Calu3 (cell line): ENCODE measurements around the gene NOL8. TPM values are rescaled to one million over a fixed set of nuclear protein-coding genes. Genes with fewer than 3 reads are reported as not detected.

ENCODE experiments used
- BruUV-seq: library from RNA; stranded (reverse); fragments of 400-500 nt; replicated peaks from 2 replicates; lab custom pipeline; 2021; lab: Mats Ljungman, UMichigan
- CTCF ChIA-PET: fragments of 300-600 bp; sonication (Branson Sonifier 250); formaldehyde crosslinking; loops from one replicate; lab custom pipeline; 2022; ENCODE audit warnings: antibody characterized with exemption; lab: Charles Lee
- DNase-seq: peaks from one replicate; pipeline ENCODE4 v3.0.0; 2022
- H3K27ac Mint-ChIP-seq: one replicate; pipeline ENCODE4 v1.8.0; 2022; ENCODE audit warnings: mixed read lengths; ENCODE audit not compliant: unreplicated experiment
- H3K27me3 Mint-ChIP-seq: one replicate; pipeline ENCODE4 v1.8.0; 2022; ENCODE audit warnings: mixed read lengths; ENCODE audit not compliant: unreplicated experiment
- H3K36me3 Mint-ChIP-seq: one replicate; pipeline ENCODE4 v1.8.0; 2022; ENCODE audit warnings: mild to moderate bottlenecking, moderate library complexity, mixed read lengths; ENCODE audit not compliant: insufficient read depth, unreplicated experiment
- H3K4me1 Mint-ChIP-seq: one replicate; pipeline ENCODE4 v1.8.0; 2022; ENCODE audit warnings: mild to moderate bottlenecking, low read depth, mixed read lengths; ENCODE audit not compliant: unreplicated experiment
- H3K4me3 Mint-ChIP-seq: one replicate; pipeline ENCODE4 v1.8.0; 2022; ENCODE audit warnings: mild to moderate bottlenecking, low read depth, moderate library complexity, mixed read lengths; ENCODE audit not compliant: unreplicated experiment
- H3K9me3 Mint-ChIP-seq: one replicate; pipeline ENCODE4 v1.8.0; 2022; ENCODE audit warnings: low read depth, mixed read lengths; ENCODE audit not compliant: unreplicated experiment
- intact Hi-C: fragments of 100-400 bp; cut with micrococcal nuclease; formaldehyde crosslinking; loops from one replicate; pipeline ENCODE4 v1.10.0; 2022; ENCODE audit not compliant: unreplicated experiment
- microRNA-seq: library from miRNA; unstranded; fragments of <30 nt; microRNA quantifications from one replicate; pipeline ENCODE4 v1.2.0, GENCODE V29; 2022
- total RNA-seq: library from RNA; stranded (reverse); gene quantifications from 2 replicates; pipeline ENCODE4 v1.2.3, GENCODE V29; 2022
- TF ChIP-seq, protein P1 (sequence below): fragments of 200-600 bp; IDR thresholded peaks from one replicate; pipeline ENCODE4 v1.8.0; 2022; ENCODE audit warnings: antibody characterized with exemption; ENCODE audit not compliant: unreplicated experiment

Gene NOL8
- total RNA-seq, 1 experiment from 2014 or later = 42.9 TPM

DNA sequence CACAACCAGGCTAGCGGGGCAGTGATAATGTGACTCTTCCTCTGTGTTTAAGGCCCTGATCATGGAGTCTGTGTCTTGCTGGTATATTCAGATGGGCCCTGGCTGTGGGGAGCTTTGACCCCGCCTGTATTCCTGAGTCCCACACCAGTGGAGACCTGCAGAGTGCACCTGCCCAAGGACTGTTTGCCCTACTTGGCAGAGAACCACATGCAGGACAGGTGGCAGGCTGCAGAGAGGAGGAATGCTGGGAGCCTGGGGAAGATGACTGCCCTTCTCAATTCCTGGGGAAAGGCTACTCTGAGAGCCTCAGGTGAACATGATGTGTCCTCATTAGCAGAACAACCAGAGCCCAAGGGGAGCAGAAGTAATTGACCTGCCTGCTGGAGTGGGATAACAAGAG is 67.8 kb downstream of the NOL8 start:
- H3K36me3 Mint-ChIP-seq = peaks cover 65% of the 10 kb centered on the region
- no peak for DNase-seq
- H3K9me3 Mint-ChIP-seq = no peaks in the 10 kb centered on the region
- no peaks in the 10 kb centered on the region for H3K27me3 Mint-ChIP-seq
- no peaks in the 10 kb centered on the region for H3K4me1 Mint-ChIP-seq
- CTCF ChIA-PET = no interaction called here
- intact Hi-C loops = no loop called here
- BruUV-seq = no TSS peak
- no peak overlapping the region for H3K27ac Mint-ChIP-seq
- no peak overlapping the region for H3K4me3 Mint-ChIP-seq
- TF ChIP-seq, protein P1, sequence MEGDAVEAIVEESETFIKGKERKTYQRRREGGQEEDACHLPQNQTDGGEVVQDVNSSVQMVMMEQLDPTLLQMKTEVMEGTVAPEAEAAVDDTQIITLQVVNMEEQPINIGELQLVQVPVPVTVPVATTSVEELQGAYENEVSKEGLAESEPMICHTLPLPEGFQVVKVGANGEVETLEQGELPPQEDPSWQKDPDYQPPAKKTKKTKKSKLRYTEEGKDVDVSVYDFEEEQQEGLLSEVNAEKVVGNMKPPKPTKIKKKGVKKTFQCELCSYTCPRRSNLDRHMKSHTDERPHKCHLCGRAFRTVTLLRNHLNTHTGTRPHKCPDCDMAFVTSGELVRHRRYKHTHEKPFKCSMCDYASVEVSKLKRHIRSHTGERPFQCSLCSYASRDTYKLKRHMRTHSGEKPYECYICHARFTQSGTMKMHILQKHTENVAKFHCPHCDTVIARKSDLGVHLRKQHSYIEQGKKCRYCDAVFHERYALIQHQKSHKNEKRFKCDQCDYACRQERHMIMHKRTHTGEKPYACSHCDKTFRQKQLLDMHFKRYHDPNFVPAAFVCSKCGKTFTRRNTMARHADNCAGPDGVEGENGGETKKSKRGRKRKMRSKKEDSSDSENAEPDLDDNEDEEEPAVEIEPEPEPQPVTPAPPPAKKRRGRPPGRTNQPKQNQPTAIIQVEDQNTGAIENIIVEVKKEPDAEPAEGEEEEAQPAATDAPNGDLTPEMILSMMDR = no peak

DNA sequence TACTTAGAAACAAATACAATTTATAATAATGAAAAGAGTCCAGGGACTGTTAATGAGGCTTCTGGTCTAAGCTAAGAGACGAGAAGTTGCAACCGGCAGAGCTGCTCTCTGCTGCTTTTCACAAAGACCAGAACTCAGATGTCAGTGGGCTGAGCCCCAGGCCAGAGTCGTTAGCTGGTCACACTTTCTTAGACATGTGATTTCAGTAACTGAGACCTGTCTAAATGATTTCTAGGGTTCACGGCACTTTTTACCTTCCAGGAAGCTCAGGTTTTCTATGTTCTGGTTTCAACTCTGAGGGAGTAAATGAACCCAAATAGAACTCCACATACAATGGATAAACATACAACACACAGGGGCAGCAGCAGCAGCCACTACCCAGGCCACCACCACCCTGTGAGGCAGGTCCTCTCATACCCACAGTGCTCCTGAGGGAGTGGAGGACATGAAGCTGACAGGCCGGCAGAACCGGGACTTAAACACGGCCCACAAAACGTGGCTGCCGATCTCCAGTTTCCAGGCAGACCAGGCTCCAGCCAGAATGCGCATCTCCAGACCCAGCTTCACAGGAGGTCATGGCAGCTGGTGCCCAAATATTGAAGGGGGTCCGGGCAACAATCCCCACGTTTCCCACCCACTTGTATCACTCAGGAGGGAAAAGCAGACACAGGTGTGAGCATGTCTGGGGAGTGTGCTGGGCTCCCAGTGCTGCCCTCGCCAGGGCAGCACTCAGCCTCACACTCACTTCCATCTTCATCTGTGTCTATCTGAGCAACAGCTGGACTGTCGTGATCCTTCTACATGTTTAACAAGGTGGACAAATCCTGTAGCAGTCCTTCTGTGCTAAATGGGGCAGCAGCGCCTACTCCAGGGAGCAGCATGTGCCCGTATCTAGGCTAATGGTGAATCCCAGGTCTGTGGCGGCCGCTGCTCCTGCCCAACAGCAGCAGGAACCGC is 70.5 kb downstream of the NOL8 start:
- H3K27me3 Mint-ChIP-seq = no peaks in the 10 kb centered on the region
- intact Hi-C loops = no loop called here

DNA sequence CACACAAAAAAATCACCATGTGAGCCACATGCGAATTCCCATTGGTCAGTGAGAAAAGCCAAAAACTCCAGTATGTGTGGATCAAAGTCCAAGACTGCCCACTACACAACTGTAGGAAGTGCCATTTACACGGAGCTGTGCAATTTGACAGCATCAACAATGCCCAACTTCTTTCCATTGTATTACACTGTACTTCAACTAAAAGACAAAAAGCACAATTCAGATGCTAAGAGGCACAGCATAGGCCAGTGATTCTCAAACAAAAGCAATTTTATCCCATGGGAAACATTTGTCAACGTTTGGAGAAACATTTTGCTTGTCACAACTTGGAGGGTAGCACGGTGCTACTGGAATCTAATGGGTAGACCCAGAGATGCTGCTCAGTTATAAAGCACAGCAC is 71.5 kb downstream of the NOL8 start:
- H3K36me3 Mint-ChIP-seq = peaks cover 63% of the 10 kb centered on the region

More for the DNA sequence above, 70.5 kb downstream of the NOL8 start:
- Mint-ChIP-seq H3K27ac (no peak overlapping the region), H3K4me3 (no peak overlapping the region), H3K4me1 (no peaks in the 10 kb centered on the region), H3K9me3 (no peaks in the 10 kb centered on the region), H3K36me3 (peaks cover 62% of the 10 kb centered on the region)
- TF ChIP-seq, protein P1 = no peak
- DNase-seq = no peak
- CTCF ChIA-PET = no interaction called here
- BruUV-seq = no TSS peak

DNA sequence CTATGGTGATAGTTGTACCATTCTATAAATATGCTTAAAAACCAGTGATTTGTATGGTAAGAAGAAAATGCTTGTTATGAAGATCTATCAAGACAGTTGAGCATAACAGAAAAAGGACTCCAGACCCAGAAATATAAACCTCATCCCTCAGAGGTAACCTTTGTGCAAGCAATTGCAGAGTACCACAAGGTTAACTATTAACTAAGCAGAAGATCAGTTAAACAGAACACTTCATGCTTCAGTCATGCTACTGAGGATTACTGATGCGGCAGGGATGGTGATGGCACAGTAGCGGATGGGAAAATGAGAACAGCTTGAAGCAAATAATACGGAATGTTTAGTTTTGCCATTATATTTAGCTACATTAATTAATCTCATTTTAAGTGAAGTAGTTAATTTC is 77.2 kb downstream of the NOL8 start:
- intact Hi-C loops = no loop called here

More for the DNA sequence above, 71.5 kb downstream of the NOL8 start:
- no TSS peak for BruUV-seq
- Mint-ChIP-seq H3K4me1 (no peaks in the 10 kb centered on the region), H3K27ac (no peak overlapping the region), H3K9me3 (no peaks in the 10 kb centered on the region), H3K4me3 (no peak overlapping the region), H3K27me3 (no peaks in the 10 kb centered on the region)
- TF ChIP-seq, protein P1 = no peak
- CTCF ChIA-PET = no interaction called here
- no peak for DNase-seq
- intact Hi-C loops = no loop called here

More for the DNA sequence above, 77.2 kb downstream of the NOL8 start:
- no peak overlapping the region for H3K27ac Mint-ChIP-seq
- CTCF ChIA-PET = no interaction called here
- peaks cover 65% of the 10 kb centered on the region for H3K36me3 Mint-ChIP-seq
- peaks cover 8% of the 10 kb centered on the region for H3K4me1 Mint-ChIP-seq
- no TSS peak for BruUV-seq
- no peaks in the 10 kb centered on the region for H3K9me3 Mint-ChIP-seq
- no peak for DNase-seq
- no peak overlapping the region for H3K4me3 Mint-ChIP-seq
- TF ChIP-seq, protein P1 = no peak
- H3K27me3 Mint-ChIP-seq = no peaks in the 10 kb centered on the region

Small RNA genes within 50 kb of the gene (microRNA-seq; reads per million reads assigned to microRNA genes)
- gene MIR3651 = 2.8 reads per million

Other genes with a start within 250 kb of the NOL8 start
- gene SPTLC1, start 209.9 kb downstream of the NOL8 start, total RNA-seq = 72.7 and 77.0 TPM in 2 replicates
- 130 TPM in 2 replicates for gene IARS1, start 31.7 kb downstream of the NOL8 start, total RNA-seq
- 5.3 and 7.2 TPM in 2 replicates for gene CENPP, start 603 bp upstream of the NOL8 start, total RNA-seq
- gene OGN, start 79.2 kb upstream of the NOL8 start, total RNA-seq = not detected in 2 replicates
- 0.14 TPM in 1 of 2 replicates, not detected in the other for gene OMD, start 99.1 kb upstream of the NOL8 start, total RNA-seq
- gene ASPN, start 157.2 kb upstream of the NOL8 start, total RNA-seq = not detected in 2 replicates
- not detected in 2 replicates for gene ECM2, start 210.6 kb upstream of the NOL8 start, total RNA-seq